Heart left ventricle (tissue), 16 donors: ENCODE data around the gene BCL2L13. TPM values are rescaled to one million over a fixed set of nuclear protein-coding genes. Genes with fewer than 3 reads are reported as not detected.

ENCODE experiments used
- ATAC-seq, 4 donors: fragments of 200-7000 bp; cut with Tn5 transposase; one replicate each; pipeline ENCODE4 v1.9.1; 2020 to 2022; ENCODE audit warnings: moderate library complexity in 4 of 4, mild to moderate bottlenecking in 3 of 4, moderate number of reproducible peaks in 1 of 4
- DNase-seq, 5 donors: peaks; one replicate each; pipeline ENCODE4 v3.0.0-alpha.2; 2020
- H3K27ac ChIP-seq, 12 donors: fragments of 200-600 bp; sonication (generic) in 4 of 12; one replicate each; pipeline versions ENCODE4 v1.5.0 to v1.8.0; 2016 to 2022; ENCODE audit warnings: mild to moderate bottlenecking in 2 of 12
- H3K27me3 ChIP-seq, 9 donors: fragments of 200-600 bp; sonication (generic) in 2 of 9; one replicate each; pipeline versions ENCODE4 v1.5.1 to v1.8.0; 2016 to 2022; ENCODE audit warnings: mild to moderate bottlenecking in 3 of 9
- H3K36me3 ChIP-seq, 9 donors: fragments of 200-600 bp; sonication (generic) in 2 of 9; one replicate each; pipeline versions ENCODE4 v1.5.0 to v1.8.0; 2018 to 2022; ENCODE audit warnings: mild to moderate bottlenecking in 2 of 9
- H3K4me1 ChIP-seq, 12 donors: fragments of 200-600 bp; sonication (generic) in 4 of 12; one replicate each; pipeline versions ENCODE4 v1.5.0 to v1.8.0; 2016 to 2022; ENCODE audit warnings: mild to moderate bottlenecking in 3 of 12
- H3K4me3 ChIP-seq, 12 donors: fragments of 200-600 bp; sonication (generic) in 4 of 12; one replicate each; pipeline versions ENCODE4 v1.5.0 to v1.8.0; 2017 to 2022; ENCODE audit warnings: mild to moderate bottlenecking in 9 of 12, moderate library complexity in 4 of 12
- H3K9me3 ChIP-seq, 12 donors: fragments of 200-600 bp; sonication (generic) in 4 of 12; one replicate each; pipeline versions ENCODE4 v1.5.0 to v1.8.0; 2016 to 2022; ENCODE audit warnings: mild to moderate bottlenecking in 1 of 12
- CTCF ChIP-seq, 12 donors: fragments of 200-600 bp; sonication (generic) in 4 of 12; IDR thresholded peaks; one replicate each; pipeline versions ENCODE4 v1.5.0 to v1.8.0; 2018 to 2022; ENCODE audit warnings: antibody characterized with exemption in 12 of 12, mild to moderate bottlenecking in 5 of 12
- POLR2A ChIP-seq, 2 donors: fragments of 450-650 bp; IDR thresholded peaks; one replicate each; pipeline ENCODE4 v1.6.1; 2017; ENCODE audit warnings: antibody characterized with exemption in 2 of 2, mild to moderate bottlenecking in 2 of 2, moderate library complexity in 2 of 2
- WGBS, 4 donors: extraction: QIAGEN DNeasy Blood & Tissue Kit in 2 of 4; methylation state at CpG; one replicate each; pipeline versions ENCODE4 v1.1.5 to v1.1.7; 2013 to 2018; 5-methylcytosine and 5-hydroxymethylcytosine counted together
- intact Hi-C, 10 donors: fragments of 100-400 bp; cut with DNase I; formaldehyde crosslinking; loops; one replicate each; pipeline versions ENCODE4 v1.11.1 to v1.14.2; 2022
- polyA plus RNA-seq, 2 donors: library from polyadenylated mRNA; stranded (reverse); fragments of 200-250 nt; gene quantifications; one replicate each; pipeline ENCODE4 v1.2.3, GENCODE V29; 2013
- total RNA-seq, 9 donors: library from RNA; depleted of rRNA in 2 of 9; stranded (reverse); fragments of >200 nt in 2 of 9; fragmentation: NEBNext Ultra II Directional in 3 of 9; extraction: Animal tissue kit (Norgen Biotek cat#: 25700) in 3 of 9; gene quantifications; one replicate each; pipeline versions ENCODE4 v1.1.0 to v1.2.4, GENCODE V29; 2016 to 2023
- donor health status: ischemic (EF 13 %, LVEDD 7.1; RV severe dilation, severe dysfunction).
- donor health status: healthy with polysubstance abuse.
- donor health status: DM: no; HTN: yes; CAD: no.
- donor health status: DM: no; HTN: no; CAD: no.
- donor health status: ischemic (EF 25% LVEDD 6.9; RV normal size, moderate dysfunction).
- donor health status: ischemic (EF 25% LVEDD 5.7; RV mildly dilated, moderate dysfunction).
- donor health status: healthy.
- donor health status: DM: yes; HTN: yes; CAD: no.
- donor health status: ischemic (EF 35%, LVEDD 5.7; RV mildly dilated, moderate dysfunction).
- donor health status: nonischemic (EF 11% LVEDD 7.7; RV severe dilation, severe dysfunction).
- donor health status: DM: yes; HTN: yes; CAD: no.
- donor health status: PGD.
- donor health status: ischemic (EF 29% LVEDD 5.4; RV normal size, mild dysfunction).
- donor health status: nonischemic (EF 23%, LVEDD 6.1; RV moderate dilation, normal function).

BCL2L13 gene
- total and polyA plus RNA-seq, 11 donors = 46.3 to 187 (median 89.6) TPM

DNA sequence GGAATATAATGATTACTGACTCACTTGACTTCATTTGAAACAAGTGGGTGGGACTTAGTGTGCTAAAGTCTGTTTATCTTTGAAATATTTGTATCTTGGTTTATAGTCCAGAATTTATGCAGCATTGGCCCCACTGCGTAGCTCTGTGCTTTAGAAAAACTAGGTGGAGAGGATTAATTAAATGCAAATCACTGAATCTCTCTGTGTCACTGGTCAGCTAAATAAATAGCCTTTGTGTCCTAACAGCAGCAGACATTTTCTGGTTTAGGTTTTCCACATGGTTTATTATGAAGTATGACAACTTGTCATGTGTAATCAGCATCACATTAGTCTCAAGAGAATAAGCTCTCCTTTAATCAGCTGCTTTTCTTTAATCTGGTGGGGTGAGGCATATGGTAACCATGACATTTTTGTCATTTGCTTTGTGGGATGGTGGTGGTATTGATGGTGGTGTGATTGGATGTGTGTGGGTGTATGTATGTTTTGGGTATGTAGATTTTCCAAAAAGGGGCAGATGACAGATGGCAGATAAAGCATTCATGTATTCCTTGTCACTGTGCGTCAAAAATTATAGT, 33.9 kb downstream of the BCL2L13 start:
- 92 to 99% (median 94%) methylated on average over 2 of the region's 2 CpGs for WGBS, 4 donors
- Histone ChIP-seq H3K9me3 (no peaks in the 10 kb centered on the region), H3K27me3 (no peaks in the 10 kb centered on the region), H3K4me3 (no peak overlapping the region), H3K27ac (no peak overlapping the region), H3K36me3 (peaks cover 0 to 23% (median 8%) of the 10 kb centered on the region in 9 donors), H3K4me1 (peaks cover 0 to 36% (median 0%) of the 10 kb centered on the region in 12 donors)
- no peak for TF ChIP-seq CTCF (IDR thresholded peaks at IDR 0.05)
- no peak for TF ChIP-seq POLR2A (IDR thresholded peaks at IDR 0.05)
- DNase-seq (no peak), ATAC-seq (no peak)
- intact Hi-C loops = no loop called here

GRCh38 chr22:17674152-17674551, 35.6 kb downstream of the BCL2L13 start:
- Histone ChIP-seq H3K27ac (no peak overlapping the region), H3K27me3 (no peaks in the 10 kb centered on the region), H3K9me3 (no peaks in the 10 kb centered on the region), H3K36me3 (peaks cover 0 to 23% (median 8%) of the 10 kb centered on the region in 9 donors), H3K4me3 (no peak overlapping the region), H3K4me1 (peaks cover 0 to 39% (median 2%) of the 10 kb centered on the region in 12 donors)
- no peak for TF ChIP-seq POLR2A (IDR thresholded peaks at IDR 0.05)
- TF ChIP-seq CTCF (IDR thresholded peaks at IDR 0.05) = no peak
- WGBS, 4 donors = 94 to 99% (median 97%) methylated on average over 7 of the region's 7 CpGs
- no peak for DNase-seq
- ATAC-seq = no peak
- intact Hi-C loops = no loop called here

DNA sequence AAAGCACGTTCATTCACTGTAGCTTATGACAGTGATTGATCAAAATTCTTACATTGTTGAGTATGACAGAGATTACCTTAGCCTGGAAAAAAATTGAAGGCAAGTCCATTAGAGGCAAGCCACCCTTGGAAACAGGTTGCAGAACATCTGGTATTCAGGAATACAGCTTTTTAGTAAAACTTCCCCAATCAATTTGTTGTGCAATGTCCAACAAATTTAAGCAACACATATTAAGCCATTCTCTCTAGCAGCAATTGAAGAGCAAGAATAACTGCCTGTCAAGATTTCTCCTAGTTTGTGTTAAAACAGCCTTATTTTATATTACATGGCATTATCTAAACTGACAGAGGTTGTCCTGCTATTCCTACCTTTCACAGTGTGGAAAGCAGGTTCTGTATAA, 37.0 kb downstream of the BCL2L13 start:
- Histone ChIP-seq H3K36me3 (peaks cover 0 to 13% (median 5%) of the 10 kb centered on the region in 9 donors), H3K4me3 (no peak overlapping the region), H3K27ac (no peak overlapping the region), H3K27me3 (no peaks in the 10 kb centered on the region), H3K9me3 (no peaks in the 10 kb centered on the region), H3K4me1 (peaks cover 0 to 39% (median 6%) of the 10 kb centered on the region in 12 donors)
- no peak for DNase-seq
- 70 to 83% (median 79%) methylated on average over 1 of the region's 1 CpG for WGBS, 4 donors
- intact Hi-C loops = no loop called here
- TF ChIP-seq CTCF (IDR thresholded peaks at IDR 0.05) (no peak), POLR2A (IDR thresholded peaks at IDR 0.05) (no peak)
- ATAC-seq = no peak

DNA sequence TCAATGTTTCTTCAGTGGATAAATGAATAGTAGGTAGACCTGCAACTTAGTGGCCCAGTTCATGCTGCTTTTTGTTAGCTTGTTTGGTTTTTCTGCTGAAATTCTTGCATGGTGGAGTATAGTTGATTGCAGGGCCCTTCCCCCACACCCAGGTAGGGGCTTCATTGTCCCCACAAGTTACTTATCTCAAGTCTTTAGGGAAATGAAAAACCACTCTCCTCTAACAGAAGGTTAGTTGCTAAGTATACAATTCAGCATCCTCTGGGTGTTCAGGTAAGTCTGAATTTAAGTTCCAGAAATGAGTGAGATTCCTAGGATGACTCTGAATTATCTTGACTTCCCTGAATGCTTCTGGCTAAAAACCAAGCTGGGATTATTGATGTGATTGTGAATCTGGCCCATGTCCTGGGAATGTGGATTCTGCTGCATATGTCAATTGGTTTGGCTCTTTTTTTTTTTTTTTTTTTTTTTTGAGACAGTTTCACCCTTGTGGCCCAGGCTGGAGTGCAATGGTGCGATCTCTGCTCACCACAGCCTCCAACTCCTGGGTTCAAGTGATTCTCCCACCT, 40.3 kb downstream of the BCL2L13 start:
- Histone ChIP-seq H3K9me3 (no peaks in the 10 kb centered on the region), H3K4me1 (peaks cover 0 to 22% (median 4%) of the 10 kb centered on the region in 12 donors), H3K27me3 (no peaks in the 10 kb centered on the region), H3K4me3 (no peak overlapping the region), H3K27ac (no peak overlapping the region), H3K36me3 (peaks cover 0 to 10% (median 0%) of the 10 kb centered on the region in 9 donors)
- WGBS, 4 donors = 96 to 100% (median 98%) methylated on average over 1 of the region's 1 CpG
- no peak for DNase-seq
- TF ChIP-seq CTCF (IDR thresholded peaks at IDR 0.05) (no peak), POLR2A (IDR thresholded peaks at IDR 0.05) (no peak)
- ATAC-seq = no peak
- intact Hi-C loops = no loop called here
